AG09319 (cell line): ENCODE measurements around the gene ERC2.

Source experiments
- DNase-seq: peaks from one replicate; pipeline ENCODE4 v3.0.0-alpha.2; 2010; ENCODE audit warnings: low read depth; ENCODE audit errors: extremely low read depth
- CTCF ChIP-seq: IDR thresholded peaks from 2 replicates; pipeline ENCODE4 v1.5.1; 2011; ENCODE audit warnings: low read depth, mild to moderate bottlenecking, inconsistent platforms, low read length, moderate library complexity

Gene ERC2

GRCh38 chr3:56484122-56484521, 15.9 kb upstream of the ERC2 start:
- DNase-seq, result no peak
- no peak for TF ChIP-seq CTCF

GRCh38 chr3:56477646-56478045, 9.4 kb upstream of the ERC2 start:
- no peak for DNase-seq
- no peak for TF ChIP-seq CTCF

- TF ChIP-seq CTCF, result no peak
- no peak for DNase-seq
Measured at GRCh38 chr3:56476771-56477170, 8.5 kb upstream of the ERC2 start.

GRCh38 chr3:56471771-56472170, 3.5 kb upstream of the ERC2 start:
- TF ChIP-seq CTCF, result no peak
- DNase-seq, result no peak

GRCh38 chr3:56469141-56469540, 874 bp upstream of the ERC2 start:
- no peak for DNase-seq
- no peak for TF ChIP-seq CTCF

- no peak for TF ChIP-seq CTCF
- DNase-seq, result no peak
Measured at GRCh38 chr3:56467801-56468183, 475 bp downstream of the ERC2 start.

- DNase-seq, result peak; percentile 1
- no peak for TF ChIP-seq CTCF
Measured at GRCh38 chr3:56467108-56467507, 1.2 kb downstream of the ERC2 start.
